ENCODE measurements around the gene HNRNPL.

The HNRNPL gene

DNA sequence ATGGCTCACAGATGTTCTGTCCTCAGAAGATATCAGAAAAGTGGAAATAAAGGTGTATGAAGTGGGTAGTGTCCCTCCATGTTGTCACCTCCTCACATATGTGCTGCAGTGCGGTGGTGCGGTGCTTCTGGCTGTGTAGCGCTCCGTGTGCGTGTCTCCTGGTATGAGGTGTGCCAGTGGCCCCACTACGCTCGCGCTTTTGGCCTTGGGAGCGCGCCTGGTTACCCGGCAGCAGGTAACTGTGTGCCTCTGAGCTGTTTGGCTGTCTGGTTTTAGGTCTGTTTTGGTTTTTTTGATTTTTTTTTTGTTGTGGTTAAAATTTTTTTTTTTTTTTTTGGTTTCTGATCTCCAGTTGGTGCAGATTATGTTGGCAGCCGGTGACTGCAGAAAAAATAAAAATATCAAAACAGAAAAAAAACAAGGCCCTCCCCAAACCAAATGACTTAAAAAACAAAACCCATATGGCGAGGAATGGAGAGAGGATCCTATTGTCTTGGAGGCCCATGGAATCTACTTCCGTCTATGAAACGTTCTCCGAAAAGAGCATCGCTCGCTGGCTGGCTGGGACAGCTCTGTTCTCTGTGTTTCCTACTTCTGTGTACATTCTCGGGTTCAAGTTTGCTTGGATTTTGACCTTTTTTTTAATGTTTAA lies 7.9 kb downstream of the HNRNPL start:
- H3K4me3 ChIP-seq (ENCODE audit: low read depth, low read length) = no peak overlapping the region
- H3K9ac ChIP-seq = no peak overlapping the region
- no peaks in the 10 kb centered on the region for H3K36me3 ChIP-seq (ENCODE audit: control insufficient read depth, insufficient read depth, low read length)
- H3K4me2 ChIP-seq (ENCODE audit: low read length) = no peak overlapping the region
- no peaks in the 10 kb centered on the region for H3K27me3 ChIP-seq (ENCODE audit: control insufficient read depth, insufficient read depth, low read length)
- H3K27ac ChIP-seq = no peak overlapping the region
- no peaks in the 10 kb centered on the region for H3K9me3 ChIP-seq (ENCODE audit: control insufficient read depth, low read length)
- no peaks in the 10 kb centered on the region for H3K4me1 ChIP-seq
- H3K79me2 ChIP-seq = peaks cover 30% of the 10 kb centered on the region
- no peak overlapping the region for H2AFZ ChIP-seq
- TF ChIP-seq, protein P1, sequence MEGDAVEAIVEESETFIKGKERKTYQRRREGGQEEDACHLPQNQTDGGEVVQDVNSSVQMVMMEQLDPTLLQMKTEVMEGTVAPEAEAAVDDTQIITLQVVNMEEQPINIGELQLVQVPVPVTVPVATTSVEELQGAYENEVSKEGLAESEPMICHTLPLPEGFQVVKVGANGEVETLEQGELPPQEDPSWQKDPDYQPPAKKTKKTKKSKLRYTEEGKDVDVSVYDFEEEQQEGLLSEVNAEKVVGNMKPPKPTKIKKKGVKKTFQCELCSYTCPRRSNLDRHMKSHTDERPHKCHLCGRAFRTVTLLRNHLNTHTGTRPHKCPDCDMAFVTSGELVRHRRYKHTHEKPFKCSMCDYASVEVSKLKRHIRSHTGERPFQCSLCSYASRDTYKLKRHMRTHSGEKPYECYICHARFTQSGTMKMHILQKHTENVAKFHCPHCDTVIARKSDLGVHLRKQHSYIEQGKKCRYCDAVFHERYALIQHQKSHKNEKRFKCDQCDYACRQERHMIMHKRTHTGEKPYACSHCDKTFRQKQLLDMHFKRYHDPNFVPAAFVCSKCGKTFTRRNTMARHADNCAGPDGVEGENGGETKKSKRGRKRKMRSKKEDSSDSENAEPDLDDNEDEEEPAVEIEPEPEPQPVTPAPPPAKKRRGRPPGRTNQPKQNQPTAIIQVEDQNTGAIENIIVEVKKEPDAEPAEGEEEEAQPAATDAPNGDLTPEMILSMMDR (IDR thresholded peaks at IDR 0.05) = no peak

DNA sequence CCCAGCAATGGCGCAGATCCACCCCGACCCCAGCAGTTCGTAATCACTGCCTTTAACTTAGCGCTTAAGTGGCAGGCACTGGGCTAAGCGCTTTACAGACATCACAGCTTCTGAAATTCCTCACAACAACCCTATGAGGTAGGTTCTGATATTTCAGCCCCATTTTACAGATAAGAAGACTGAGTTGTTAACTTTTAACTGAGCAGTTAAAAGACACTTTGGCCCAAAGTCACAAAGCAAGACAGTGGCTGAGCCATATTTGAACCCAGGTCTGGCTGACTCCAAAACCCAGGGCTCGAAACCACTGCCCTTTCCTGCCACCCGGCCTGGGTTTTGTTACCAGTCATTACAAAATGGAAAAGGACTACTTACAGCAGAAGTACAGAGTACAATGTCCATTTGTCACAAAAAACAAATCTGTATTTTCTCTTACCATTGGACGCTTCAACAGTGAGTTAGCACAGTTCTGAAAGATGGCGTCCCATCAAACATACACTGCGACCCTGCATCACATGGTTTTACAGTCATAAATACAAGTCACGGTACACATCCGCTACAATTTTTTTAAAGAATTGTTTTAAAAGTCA lies 8.5 kb downstream of the HNRNPL start:
- Histone ChIP-seq H3K36me3 (ENCODE audit: control insufficient read depth, insufficient read depth, low read length) (no peaks in the 10 kb centered on the region), H2AFZ (no peak overlapping the region), H3K27ac (no peak overlapping the region), H3K4me2 (ENCODE audit: low read length) (no peak overlapping the region), H3K9ac (no peak overlapping the region), H3K27me3 (ENCODE audit: control insufficient read depth, insufficient read depth, low read length) (no peaks in the 10 kb centered on the region), H3K4me3 (ENCODE audit: low read depth, low read length) (no peak overlapping the region), H3K4me1 (no peaks in the 10 kb centered on the region), H3K9me3 (ENCODE audit: control insufficient read depth, low read length) (no peaks in the 10 kb centered on the region), H3K79me2 (peaks cover 26% of the 10 kb centered on the region)
- TF ChIP-seq, protein P1 (IDR thresholded peaks at IDR 0.05) = no peak

DNA sequence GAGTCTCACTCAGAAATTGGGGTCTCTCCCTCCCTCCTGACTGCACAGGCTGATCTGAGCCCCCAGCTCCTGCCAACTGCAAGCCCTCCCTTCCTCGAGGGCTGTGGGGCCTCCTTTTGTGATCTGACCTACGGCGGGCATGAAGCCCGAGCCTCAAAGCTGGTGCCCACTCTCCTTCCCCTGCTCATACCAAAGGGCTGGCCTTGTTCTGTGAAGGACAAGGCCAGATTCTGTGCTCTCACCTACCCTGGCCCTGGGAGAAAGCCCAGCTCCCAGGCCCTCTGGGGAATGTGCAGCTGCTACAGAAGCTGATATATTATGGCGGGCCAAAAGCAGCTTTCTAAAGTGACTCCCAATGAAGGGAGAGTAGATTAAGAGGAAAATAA lies 9.2 kb downstream of the HNRNPL start:
- no peak overlapping the region for H2AFZ ChIP-seq
- H3K4me3 ChIP-seq (ENCODE audit: low read depth, low read length) = no peak overlapping the region
- H3K4me1 ChIP-seq = peaks cover 5% of the 10 kb centered on the region
- no peak overlapping the region for H3K4me2 ChIP-seq (ENCODE audit: low read length)
- H3K9ac ChIP-seq = no peak overlapping the region
- no peaks in the 10 kb centered on the region for H3K36me3 ChIP-seq (ENCODE audit: control insufficient read depth, insufficient read depth, low read length)
- H3K27me3 ChIP-seq (ENCODE audit: control insufficient read depth, insufficient read depth, low read length) = no peaks in the 10 kb centered on the region
- peaks cover 20% of the 10 kb centered on the region for H3K79me2 ChIP-seq
- TF ChIP-seq, protein P1 (IDR thresholded peaks at IDR 0.05) = no peak
- H3K27ac ChIP-seq = no peak overlapping the region
- H3K9me3 ChIP-seq (ENCODE audit: control insufficient read depth, low read length) = no peaks in the 10 kb centered on the region

DNA sequence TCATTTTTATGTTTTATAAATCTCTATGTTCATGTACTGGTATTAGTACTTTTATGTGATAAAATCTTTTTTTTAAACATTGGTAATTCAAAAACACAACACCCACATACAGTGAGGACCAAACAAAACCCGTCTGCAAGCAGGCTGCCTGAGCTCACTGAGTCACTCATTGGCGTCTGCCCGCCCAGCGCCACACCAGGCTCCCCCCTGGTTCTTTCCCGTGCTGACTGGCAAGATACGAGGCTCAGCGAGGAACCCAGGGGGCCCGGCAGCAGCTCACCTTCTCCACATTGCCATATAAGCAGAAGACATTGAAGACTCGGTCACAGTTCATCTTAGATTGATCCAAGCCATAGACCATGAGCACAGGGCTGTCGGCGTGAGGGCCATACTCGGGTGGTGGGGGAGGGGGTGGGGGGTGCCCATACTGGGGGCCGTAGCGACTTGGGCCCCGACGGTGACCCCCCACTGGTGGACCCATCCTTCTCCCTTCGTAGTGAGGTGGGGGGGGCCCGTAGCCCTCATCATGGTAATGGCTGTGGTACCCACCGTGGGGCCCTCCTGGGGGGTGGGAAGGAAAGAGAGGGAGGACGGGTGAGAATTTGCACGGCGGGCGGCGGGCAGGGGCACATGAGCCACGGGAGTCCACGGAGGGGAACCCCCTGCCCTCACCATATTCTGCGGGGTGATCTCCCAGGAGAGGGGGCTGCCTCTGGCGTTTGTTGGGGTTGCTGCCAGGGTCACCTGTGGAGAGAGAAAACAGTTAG lies 9.8 kb downstream of the HNRNPL start:
- no peaks in the 10 kb centered on the region for H3K9me3 ChIP-seq (ENCODE audit: control insufficient read depth, low read length)
- H3K36me3 ChIP-seq (ENCODE audit: control insufficient read depth, insufficient read depth, low read length) = no peaks in the 10 kb centered on the region
- H3K27me3 ChIP-seq (ENCODE audit: control insufficient read depth, insufficient read depth, low read length) = no peaks in the 10 kb centered on the region
- H3K9ac ChIP-seq = no peak overlapping the region
- H3K4me3 ChIP-seq (ENCODE audit: low read depth, low read length) = no peak overlapping the region
- H3K79me2 ChIP-seq = peaks cover 17% of the 10 kb centered on the region
- no peak overlapping the region for H3K4me2 ChIP-seq (ENCODE audit: low read length)
- peaks cover 9% of the 10 kb centered on the region for H3K4me1 ChIP-seq
- H2AFZ ChIP-seq = no peak overlapping the region
- H3K27ac ChIP-seq = no peak overlapping the region
- TF ChIP-seq, protein P1 (IDR thresholded peaks at IDR 0.05) = no peak
